ENCODE measurements around the gene DCUN1D5. TPM values are rescaled to one million over a fixed set of nuclear protein-coding genes. Genes with fewer than 3 reads are reported as not detected.

The DCUN1D5 gene
- total and polyA plus RNA-seq, 2 experiments from 2014 or later, result 136 to 189 TPM

DNA sequence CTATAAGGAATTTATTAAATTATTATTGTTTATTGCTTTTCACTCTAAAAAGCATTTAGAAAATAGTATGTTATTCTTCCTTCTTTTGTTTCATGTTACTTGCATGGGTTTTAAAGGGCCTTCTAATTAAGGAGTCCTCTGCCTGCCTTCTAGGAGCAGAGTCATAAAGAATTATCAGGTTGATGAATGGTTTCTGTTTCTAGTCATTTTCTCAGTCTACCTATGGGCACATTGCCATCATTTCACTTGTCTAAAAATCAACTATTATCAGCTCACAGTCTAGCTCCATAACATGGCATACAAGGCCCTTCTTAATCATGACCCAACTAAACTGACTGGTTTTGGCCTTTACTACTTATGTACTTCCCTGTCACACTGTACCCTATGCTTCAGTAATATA, 33.5 kb upstream of the DCUN1D5 start (continued):
- TF ChIP-seq, protein P1, sequence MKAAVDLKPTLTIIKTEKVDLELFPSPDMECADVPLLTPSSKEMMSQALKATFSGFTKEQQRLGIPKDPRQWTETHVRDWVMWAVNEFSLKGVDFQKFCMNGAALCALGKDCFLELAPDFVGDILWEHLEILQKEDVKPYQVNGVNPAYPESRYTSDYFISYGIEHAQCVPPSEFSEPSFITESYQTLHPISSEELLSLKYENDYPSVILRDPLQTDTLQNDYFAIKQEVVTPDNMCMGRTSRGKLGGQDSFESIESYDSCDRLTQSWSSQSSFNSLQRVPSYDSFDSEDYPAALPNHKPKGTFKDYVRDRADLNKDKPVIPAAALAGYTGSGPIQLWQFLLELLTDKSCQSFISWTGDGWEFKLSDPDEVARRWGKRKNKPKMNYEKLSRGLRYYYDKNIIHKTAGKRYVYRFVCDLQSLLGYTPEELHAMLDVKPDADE (IDR thresholded peaks at IDR 0.05), result no peak
- TF ChIP-seq JUNB (IDR thresholded peaks at IDR 0.05; ENCODE audit: unreplicated experiment) (no peak), EZH2 (IDR thresholded peaks at IDR 0.05; ENCODE audit: low read depth, unreplicated experiment) (no peak), CREB1 (CRISPR knock-in tag; IDR thresholded peaks at IDR 0.05; ENCODE audit: low read depth) (no peak), NANOG (IDR thresholded peaks at IDR 0.05; ENCODE audit: borderline replicate concordance) (no peak)

DNA sequence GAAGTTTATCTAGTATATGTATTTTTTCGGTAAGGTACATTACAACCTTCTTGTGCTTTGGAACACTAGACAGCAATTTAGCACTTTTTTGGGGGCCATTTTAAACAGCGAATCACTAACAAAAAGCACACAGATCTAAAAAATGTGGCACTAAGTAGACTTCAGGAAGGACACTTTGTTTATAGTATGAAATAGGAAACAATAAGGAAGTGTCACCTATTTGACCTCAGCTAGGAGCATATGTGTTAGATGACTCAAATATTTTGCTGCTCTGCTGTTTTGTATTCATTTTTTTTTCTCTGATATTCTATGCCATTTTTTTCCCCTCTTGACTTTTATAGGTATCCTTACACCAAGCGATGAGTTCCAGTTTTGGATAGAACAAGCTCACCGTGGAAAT, 22.9 kb upstream of the DCUN1D5 start:
- peaks cover 6% of the 10 kb centered on the region for H3K27me3 Mint-ChIP-seq (ENCODE audit: insufficient read depth, low read depth, poor library complexity)
- DNase-seq (ENCODE audit: low spot score), result no peak
- H2AFZ ChIP-seq, result no peak overlapping the region
- H4K20me1 ChIP-seq (replicated peaks; ENCODE audit: insufficient read depth), result no peaks in the 10 kb centered on the region
- no peaks in the 10 kb centered on the region for H3K9me2 ChIP-seq (ENCODE audit: insufficient read depth)
- H3K36me3 ChIP-seq (ENCODE audit: insufficient read depth), result 0 out of 2 replicates have a peak, but pooled peaks cover 2% of the 10 kb centered on the region
- H3K79me2 ChIP-seq (replicated peaks; ENCODE audit: insufficient read depth), result peaks cover 4% of the 10 kb centered on the region; the same call in 1 of the 2 replicates
- ATAC-seq, result no peak
- H3K9me3 Mint-ChIP-seq, result no peaks in the 10 kb centered on the region
- H3K27ac ChIP-seq (ENCODE audit: low read depth), result no peak overlapping the region
- H3K36me3 Mint-ChIP-seq (ENCODE audit: low read depth), result peaks cover 18% of the 10 kb centered on the region; the same call in 2 of the 3 replicates
- no peaks in the 10 kb centered on the region for H3K4me1 ChIP-seq (ENCODE audit: insufficient read depth)
- H3K4me2 ChIP-seq, result no peak overlapping the region
- H3F3A ChIP-seq (replicated peaks; ENCODE audit: low read depth), result no peaks in the 10 kb centered on the region
- no peak overlapping the region for H3K4me3 Mint-ChIP-seq
- no peaks in the 10 kb centered on the region for H3K27me3 ChIP-seq (ENCODE audit: insufficient read depth)
- no peak overlapping the region for H3K4me3 ChIP-seq
- H3K27ac Mint-ChIP-seq, result no peak overlapping the region
- H3K4me1 Mint-ChIP-seq, result peaks cover 7% of the 10 kb centered on the region; the same call in 2 of the 3 replicates
- TF ChIP-seq EZH2 (IDR thresholded peaks at IDR 0.05; ENCODE audit: low read depth, unreplicated experiment), result no peak
- TF ChIP-seq, protein P2, sequence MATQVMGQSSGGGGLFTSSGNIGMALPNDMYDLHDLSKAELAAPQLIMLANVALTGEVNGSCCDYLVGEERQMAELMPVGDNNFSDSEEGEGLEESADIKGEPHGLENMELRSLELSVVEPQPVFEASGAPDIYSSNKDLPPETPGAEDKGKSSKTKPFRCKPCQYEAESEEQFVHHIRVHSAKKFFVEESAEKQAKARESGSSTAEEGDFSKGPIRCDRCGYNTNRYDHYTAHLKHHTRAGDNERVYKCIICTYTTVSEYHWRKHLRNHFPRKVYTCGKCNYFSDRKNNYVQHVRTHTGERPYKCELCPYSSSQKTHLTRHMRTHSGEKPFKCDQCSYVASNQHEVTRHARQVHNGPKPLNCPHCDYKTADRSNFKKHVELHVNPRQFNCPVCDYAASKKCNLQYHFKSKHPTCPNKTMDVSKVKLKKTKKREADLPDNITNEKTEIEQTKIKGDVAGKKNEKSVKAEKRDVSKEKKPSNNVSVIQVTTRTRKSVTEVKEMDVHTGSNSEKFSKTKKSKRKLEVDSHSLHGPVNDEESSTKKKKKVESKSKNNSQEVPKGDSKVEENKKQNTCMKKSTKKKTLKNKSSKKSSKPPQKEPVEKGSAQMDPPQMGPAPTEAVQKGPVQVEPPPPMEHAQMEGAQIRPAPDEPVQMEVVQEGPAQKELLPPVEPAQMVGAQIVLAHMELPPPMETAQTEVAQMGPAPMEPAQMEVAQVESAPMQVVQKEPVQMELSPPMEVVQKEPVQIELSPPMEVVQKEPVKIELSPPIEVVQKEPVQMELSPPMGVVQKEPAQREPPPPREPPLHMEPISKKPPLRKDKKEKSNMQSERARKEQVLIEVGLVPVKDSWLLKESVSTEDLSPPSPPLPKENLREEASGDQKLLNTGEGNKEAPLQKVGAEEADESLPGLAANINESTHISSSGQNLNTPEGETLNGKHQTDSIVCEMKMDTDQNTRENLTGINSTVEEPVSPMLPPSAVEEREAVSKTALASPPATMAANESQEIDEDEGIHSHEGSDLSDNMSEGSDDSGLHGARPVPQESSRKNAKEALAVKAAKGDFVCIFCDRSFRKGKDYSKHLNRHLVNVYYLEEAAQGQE (IDR thresholded peaks at IDR 0.05; ENCODE audit: unreplicated experiment), result no peak
- no peak for TF ChIP-seq CREB1 (CRISPR knock-in tag; IDR thresholded peaks at IDR 0.05; ENCODE audit: low read depth)
- no peak for TF ChIP-seq EZH2phosphoT487 (IDR thresholded peaks at IDR 0.05; ENCODE audit: unreplicated experiment)
- TF ChIP-seq ZNF331 (CRISPR knock-in tag; IDR thresholded peaks at IDR 0.05; ENCODE audit: low read depth), result no peak
- TF ChIP-seq, protein P3, sequence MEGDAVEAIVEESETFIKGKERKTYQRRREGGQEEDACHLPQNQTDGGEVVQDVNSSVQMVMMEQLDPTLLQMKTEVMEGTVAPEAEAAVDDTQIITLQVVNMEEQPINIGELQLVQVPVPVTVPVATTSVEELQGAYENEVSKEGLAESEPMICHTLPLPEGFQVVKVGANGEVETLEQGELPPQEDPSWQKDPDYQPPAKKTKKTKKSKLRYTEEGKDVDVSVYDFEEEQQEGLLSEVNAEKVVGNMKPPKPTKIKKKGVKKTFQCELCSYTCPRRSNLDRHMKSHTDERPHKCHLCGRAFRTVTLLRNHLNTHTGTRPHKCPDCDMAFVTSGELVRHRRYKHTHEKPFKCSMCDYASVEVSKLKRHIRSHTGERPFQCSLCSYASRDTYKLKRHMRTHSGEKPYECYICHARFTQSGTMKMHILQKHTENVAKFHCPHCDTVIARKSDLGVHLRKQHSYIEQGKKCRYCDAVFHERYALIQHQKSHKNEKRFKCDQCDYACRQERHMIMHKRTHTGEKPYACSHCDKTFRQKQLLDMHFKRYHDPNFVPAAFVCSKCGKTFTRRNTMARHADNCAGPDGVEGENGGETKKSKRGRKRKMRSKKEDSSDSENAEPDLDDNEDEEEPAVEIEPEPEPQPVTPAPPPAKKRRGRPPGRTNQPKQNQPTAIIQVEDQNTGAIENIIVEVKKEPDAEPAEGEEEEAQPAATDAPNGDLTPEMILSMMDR (conservative IDR thresholded peaks at IDR 0.05; ENCODE audit: low read depth in 2 of 2), result no peak
- TF ChIP-seq NANOG (IDR thresholded peaks at IDR 0.05; ENCODE audit: borderline replicate concordance), result no peak
- TF ChIP-seq JUNB (IDR thresholded peaks at IDR 0.05; ENCODE audit: unreplicated experiment), result no peak
- TF ChIP-seq, protein P1 (IDR thresholded peaks at IDR 0.05), result no peak
- no peak for TF ChIP-seq ZNF114 (CRISPR knock-in tag; IDR thresholded peaks at IDR 0.05)
